A673 (cell line): Measurements from ENCODE around the gene CACNA1A.

Experiments used
- EZH2 ChIP-seq: fragments of 200-600 bp; sonication (generic); IDR thresholded peaks from 2 replicates; pipeline ENCODE4 v1.6.1; 2017; ENCODE audit warnings: borderline replicate concordance, low read depth, mild to moderate bottlenecking, mixed read lengths, antibody characterized with exemption, low read length; ENCODE audit not compliant: poor library complexity, severe bottlenecking
- TF ChIP-seq, protein P1 (sequence below): fragments of 300-800, 200-600 bp; sonication (generic); conservative IDR thresholded peaks from 2 replicates; pipeline ENCODE4 v1.5.1; 2017; ENCODE audit warnings: low read depth, mild to moderate bottlenecking, antibody characterized with exemption, low read length, moderate library complexity, mixed read lengths

DNA sequence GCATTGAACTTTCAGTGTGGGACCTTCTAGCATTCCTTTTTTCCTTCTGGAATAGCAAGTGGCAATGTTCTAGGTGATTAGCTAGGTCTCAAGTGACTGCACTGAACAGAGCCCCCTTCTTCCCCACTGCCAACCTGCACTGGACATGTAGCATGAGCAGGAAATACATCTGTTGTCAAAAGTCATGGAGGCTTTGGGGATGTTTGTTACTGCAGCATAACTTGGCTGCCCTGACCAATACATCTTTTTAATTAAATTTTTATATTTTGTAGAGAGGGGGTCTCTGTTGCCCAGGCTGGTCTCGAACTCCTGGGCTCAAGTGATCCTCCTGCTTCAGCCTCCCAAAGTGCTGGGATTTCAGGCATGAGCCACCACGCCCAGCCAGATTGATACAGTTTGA lies 163.6 kb downstream of the CACNA1A start:
- no peak for TF ChIP-seq EZH2
- TF ChIP-seq, protein P1, sequence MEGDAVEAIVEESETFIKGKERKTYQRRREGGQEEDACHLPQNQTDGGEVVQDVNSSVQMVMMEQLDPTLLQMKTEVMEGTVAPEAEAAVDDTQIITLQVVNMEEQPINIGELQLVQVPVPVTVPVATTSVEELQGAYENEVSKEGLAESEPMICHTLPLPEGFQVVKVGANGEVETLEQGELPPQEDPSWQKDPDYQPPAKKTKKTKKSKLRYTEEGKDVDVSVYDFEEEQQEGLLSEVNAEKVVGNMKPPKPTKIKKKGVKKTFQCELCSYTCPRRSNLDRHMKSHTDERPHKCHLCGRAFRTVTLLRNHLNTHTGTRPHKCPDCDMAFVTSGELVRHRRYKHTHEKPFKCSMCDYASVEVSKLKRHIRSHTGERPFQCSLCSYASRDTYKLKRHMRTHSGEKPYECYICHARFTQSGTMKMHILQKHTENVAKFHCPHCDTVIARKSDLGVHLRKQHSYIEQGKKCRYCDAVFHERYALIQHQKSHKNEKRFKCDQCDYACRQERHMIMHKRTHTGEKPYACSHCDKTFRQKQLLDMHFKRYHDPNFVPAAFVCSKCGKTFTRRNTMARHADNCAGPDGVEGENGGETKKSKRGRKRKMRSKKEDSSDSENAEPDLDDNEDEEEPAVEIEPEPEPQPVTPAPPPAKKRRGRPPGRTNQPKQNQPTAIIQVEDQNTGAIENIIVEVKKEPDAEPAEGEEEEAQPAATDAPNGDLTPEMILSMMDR: no peak
